KOPT-K1 (cell line): ENCODE results near the gene DEGS2.

ENCODE experiments used
- H3K27ac ChIP-seq: fragments of 200-600 bp; sonication (generic); 2 replicates; pipeline ENCODE4 v1.5.1; 2016; ENCODE audit warnings: antibody characterized with exemption, mild to moderate bottlenecking, low read depth, low read length; ENCODE audit not compliant: poor library complexity, severe bottlenecking
- H3K36me3 ChIP-seq: fragments of 200-600 bp; sonication (generic); 2 replicates; pipeline ENCODE4 v1.5.1; 2017; ENCODE audit warnings: antibody characterized with exemption, mild to moderate bottlenecking, low read length, moderate library complexity; ENCODE audit not compliant: insufficient read depth
- H3K9me3 ChIP-seq: fragments of 200-600 bp; sonication (generic); 2 replicates; pipeline ENCODE4 v1.5.1; 2017; ENCODE audit warnings: antibody characterized with exemption, low read length, mild to moderate bottlenecking; ENCODE audit not compliant: insufficient read depth, poor library complexity, severe bottlenecking

DEGS2 gene

DNA sequence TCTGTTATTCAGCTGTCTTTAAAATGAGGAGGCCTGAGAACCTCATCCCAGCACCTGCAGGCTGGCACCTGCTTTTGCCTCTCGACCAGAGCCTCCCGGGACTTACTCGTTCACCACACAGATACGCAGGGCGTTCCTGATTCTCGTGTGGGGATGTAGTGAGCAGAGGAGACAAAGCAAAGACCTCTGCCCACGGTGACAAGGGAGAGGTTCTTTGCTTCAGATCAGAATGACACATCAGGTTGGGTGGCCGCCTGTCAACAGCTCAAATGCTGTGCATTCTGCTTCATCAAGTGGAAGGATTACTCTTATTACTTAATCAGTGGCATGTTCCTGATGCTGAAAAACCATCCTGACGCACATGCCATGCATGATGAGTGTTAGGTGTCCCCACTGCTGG, 24.4 kb downstream of the DEGS2 start:
- H3K9me3 ChIP-seq: no peaks in the 10 kb centered on the region
- H3K27ac ChIP-seq: no peak overlapping the region
- peaks cover 100% of the 10 kb centered on the region for H3K36me3 ChIP-seq

DNA sequence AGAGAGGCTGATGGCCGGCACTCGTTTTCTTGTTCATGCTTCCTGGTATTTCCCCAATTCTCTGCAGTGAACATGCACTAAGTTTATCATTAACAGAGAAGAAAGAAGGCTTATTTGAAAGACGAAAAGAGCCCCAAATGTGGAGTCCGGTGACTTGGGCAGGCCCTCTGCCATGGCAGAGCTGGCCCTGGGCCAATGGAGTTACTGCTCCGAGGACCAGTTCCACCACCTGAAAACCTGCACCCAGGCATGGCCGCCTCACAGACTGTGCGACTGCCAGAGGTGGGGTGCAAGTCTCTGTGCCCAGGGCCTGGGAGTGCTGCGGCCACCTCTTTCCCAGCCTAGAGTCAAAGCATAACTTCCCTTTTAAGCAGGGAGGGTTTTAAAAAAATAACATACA, 24.9 kb downstream of the DEGS2 start:
- no peaks in the 10 kb centered on the region for H3K9me3 ChIP-seq
- H3K27ac ChIP-seq: no peak overlapping the region
- H3K36me3 ChIP-seq: peaks cover 100% of the 10 kb centered on the region

DNA sequence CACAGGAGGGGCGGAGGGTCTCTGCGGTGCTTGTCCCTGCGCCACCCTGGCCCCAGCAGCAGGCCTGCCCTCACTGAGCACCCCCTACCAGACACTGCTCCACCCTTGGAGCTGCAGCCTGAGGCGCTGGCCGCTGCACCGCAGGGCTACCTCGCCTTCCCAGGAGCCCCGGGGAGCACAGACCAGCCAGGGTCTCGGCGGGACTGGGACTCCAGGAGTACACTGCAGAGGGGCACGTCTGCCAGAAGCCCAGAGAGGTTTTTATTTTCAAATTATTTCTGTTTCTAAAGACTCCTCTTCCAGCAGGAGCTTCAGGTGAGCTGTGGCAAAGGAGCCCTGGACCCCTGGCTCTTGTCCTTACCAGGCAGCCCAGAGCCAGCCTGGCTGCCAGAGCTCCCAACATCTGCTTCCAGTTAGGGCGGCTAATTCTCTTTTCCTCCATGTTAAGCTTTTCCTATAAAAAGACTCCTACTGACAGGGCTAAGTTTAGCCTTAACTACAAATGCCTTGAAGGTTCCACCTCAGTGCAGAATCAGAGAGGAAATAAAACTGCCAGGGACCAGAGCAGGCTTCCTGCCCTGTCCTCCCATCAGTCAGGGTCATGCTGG, 26.4 kb downstream of the DEGS2 start:
- Histone ChIP-seq H3K27ac (no peak overlapping the region), H3K9me3 (no peaks in the 10 kb centered on the region), H3K36me3 (peaks cover 100% of the 10 kb centered on the region)

DNA sequence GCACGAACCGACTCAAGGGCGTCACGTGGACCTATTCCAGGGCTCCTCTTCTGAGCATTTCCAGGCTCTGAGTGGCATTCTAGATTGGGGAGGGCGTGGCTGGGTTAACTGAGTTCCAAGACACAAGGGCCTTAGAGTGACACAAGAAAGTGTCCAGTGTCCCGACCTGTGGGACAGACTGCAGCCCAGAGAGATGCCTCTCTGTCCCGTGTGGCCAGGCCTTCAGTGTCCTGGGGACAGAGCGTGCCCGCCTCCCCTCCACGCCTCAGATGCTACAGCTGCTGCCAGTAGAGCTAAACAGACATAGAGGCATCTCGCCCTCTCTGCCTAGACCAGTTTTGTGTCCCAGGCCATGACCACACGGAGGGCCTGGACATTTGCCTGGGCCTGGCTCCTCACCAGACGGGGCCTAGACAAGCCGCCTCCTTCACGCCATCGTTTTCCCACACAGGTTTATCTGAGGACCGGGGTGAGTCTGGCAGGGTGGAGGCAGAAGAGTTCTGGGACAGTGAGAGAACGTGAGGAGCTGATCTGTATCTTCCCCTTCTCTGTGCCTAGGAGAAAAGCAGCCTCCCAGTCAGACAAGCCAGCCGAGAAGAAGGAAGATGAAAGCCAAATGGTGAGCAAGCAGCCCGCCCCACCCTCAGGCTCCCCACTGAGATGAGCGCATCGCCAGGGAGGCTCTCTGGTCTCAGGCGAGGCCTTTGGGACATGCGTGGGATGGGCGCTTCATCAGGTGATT, 27.1 kb downstream of the DEGS2 start:
- Histone ChIP-seq H3K27ac (no peak overlapping the region), H3K9me3 (no peaks in the 10 kb centered on the region), H3K36me3 (peaks cover 100% of the 10 kb centered on the region)

DNA sequence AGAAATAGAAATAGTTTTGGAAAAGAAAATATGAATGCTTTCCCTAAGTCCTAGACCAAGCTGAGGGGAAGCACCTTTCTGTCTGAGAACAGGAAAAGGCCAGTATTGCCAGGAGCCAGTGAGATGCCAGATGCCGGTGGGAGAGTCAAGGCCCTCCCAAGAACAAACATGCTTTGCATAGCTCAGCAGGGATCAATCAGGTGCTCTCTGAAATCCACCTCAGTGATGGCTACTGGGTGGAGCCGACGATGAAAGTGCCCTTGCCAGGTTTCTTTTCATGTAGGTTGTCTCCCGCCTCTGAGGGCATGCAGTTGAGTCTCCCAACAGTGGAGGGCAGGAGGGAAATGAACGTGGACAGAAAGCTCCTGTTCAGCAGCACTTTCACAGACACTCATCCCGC, 28.3 kb downstream of the DEGS2 start:
- no peaks in the 10 kb centered on the region for H3K9me3 ChIP-seq
- H3K36me3 ChIP-seq: peaks cover 100% of the 10 kb centered on the region
- H3K27ac ChIP-seq: no peak overlapping the region

DNA sequence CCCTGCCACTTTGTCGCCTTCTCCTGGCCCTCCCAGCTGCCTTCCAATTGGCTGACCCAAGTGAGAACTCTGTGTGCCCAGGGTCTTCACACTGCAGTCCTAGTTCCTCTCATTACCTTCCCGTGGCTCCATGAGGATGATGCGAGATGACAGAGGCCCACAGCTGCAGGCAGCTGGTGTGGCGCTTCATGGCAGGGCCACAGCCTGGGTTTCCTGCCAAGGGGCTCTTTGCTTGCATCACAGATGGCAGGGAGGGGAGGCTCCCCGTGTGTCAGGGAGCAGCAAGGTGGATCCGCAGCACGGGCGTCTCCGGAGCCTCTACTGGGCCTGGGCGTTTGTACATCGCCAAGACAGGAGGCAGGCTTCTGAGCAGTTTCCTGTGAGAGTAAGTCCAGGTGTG, 28.9 kb downstream of the DEGS2 start:
- Histone ChIP-seq H3K27ac (no peak overlapping the region), H3K36me3 (peaks cover 100% of the 10 kb centered on the region), H3K9me3 (no peaks in the 10 kb centered on the region)

DNA sequence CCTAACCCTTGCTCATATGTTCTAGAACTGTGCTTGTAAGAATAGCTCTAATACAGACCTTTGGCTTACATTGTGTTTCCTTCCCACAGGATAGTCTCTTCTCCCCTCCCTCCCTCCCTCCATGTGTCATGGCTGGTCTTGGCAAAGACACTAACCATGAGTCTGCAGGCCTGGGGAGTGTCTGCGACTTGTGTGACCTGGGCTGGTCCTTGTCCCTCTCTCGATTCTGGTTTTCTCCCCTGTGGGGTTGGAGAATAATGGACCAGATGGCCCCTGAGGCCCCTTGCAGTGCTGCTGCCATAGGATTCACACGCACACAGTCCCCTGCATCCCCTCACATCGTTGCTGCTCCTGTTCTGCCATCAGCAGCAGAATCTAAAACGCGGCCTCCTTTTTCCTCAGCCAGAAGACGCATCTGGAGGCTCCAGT, 30.3 kb downstream of the DEGS2 start:
- H3K36me3 ChIP-seq: peaks cover 100% of the 10 kb centered on the region
- H3K9me3 ChIP-seq: no peaks in the 10 kb centered on the region
- no peak overlapping the region for H3K27ac ChIP-seq

DNA sequence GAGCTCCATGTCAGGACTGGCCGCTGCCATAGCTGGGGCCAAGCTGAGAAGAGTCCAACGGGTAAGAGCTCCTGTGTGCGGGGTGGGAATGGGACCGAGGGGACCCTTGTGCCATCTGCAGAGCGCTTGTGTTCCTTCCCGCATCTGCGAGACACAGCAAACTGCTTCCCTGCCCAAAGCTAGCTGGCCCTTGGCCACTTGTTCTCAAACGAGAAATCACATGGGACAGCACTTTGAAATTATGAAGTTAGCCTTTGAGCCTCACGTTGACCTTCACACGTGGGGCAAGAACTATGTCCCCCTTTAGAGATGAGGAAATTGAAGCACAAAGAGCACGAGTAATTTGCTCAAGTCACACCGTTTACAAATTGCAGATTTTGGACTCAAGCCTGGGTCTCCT, 30.8 kb downstream of the DEGS2 start:
- Histone ChIP-seq H3K27ac (no peak overlapping the region), H3K36me3 (peaks cover 100% of the 10 kb centered on the region)

DNA sequence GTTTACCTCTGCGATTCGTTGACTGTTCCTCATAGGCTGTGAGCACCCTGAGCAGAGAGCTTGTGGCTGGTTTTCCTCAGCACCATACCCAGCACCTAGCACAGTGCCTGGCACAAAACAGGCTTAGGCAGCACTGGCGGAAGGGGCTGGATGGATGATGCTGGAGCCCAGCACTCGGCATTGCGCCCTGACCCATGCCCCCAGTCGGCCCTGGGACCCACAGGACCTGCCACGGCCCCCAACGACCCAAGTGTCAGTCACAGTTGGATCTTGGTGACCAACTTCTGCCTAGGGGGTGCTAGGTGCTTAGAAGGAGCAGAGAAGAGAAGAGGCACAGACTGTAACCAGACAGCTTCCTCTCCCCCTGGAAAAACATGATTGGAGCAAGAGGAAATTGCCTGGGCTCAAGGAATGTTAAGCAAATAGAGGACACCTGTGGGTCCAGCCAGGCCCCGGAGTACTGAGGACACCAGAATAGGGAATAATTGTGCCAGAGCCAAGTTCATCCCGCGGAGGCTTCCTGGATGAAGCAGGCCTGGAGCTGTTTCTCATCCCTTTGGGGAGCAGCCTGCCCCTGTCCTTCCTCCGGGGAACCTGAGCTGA, 31.5 kb downstream of the DEGS2 start:
- no peak overlapping the region for H3K27ac ChIP-seq
- peaks cover 100% of the 10 kb centered on the region for H3K36me3 ChIP-seq
- H3K9me3 ChIP-seq: no peaks in the 10 kb centered on the region

More for the DNA sequence above, 30.8 kb downstream of the DEGS2 start:
- no peaks in the 10 kb centered on the region for H3K9me3 ChIP-seq

DNA sequence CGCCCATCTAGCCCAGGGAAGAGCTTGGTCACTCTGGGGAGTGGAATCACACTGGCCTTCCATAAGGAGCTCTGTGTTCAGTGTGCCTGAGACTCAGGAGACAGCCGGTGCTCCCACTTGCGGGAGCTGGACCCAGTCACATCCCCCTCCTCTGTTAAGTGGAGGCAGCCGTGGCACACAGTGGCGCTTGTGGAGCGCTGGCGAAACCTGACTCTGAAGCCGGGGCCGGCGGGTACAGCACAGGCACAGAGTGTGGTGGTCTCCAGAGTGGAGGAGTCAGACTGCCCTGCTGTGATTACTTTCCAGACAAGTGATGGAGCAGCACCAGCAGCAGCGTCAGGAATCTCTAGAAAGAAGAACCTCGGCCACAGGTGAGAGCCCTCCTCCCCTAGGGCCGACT, 33.0 kb downstream of the DEGS2 start:
- Histone ChIP-seq H3K36me3 (peaks cover 100% of the 10 kb centered on the region), H3K27ac (no peak overlapping the region), H3K9me3 (no peaks in the 10 kb centered on the region)

DNA sequence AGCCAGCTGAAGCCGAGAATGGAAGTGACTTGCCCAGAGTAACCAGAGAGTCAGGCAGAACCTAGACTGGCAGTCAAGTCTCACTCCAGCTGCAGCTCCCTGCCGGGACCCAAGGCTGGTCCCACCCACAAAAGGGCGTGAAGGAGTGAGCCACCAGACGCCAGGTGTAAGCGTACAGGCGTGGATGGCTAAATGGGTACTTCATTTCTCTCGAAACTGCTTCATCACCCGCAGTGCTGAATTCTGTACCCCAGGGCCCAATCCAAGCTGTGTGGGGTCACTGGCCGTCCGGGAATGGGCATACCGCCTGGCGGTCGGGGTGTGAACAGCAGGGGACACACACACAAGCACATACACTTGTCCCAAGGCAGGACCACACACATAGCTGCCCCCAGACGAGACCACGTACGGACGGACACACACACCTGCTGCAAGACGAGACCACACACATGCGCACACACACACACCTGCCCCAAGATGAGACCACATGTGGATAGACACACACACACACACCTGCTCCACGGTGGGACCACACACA, 34.8 kb downstream of the DEGS2 start:
- H3K36me3 ChIP-seq: peaks cover 100% of the 10 kb centered on the region
- H3K9me3 ChIP-seq: no peaks in the 10 kb centered on the region
- no peak overlapping the region for H3K27ac ChIP-seq

DNA sequence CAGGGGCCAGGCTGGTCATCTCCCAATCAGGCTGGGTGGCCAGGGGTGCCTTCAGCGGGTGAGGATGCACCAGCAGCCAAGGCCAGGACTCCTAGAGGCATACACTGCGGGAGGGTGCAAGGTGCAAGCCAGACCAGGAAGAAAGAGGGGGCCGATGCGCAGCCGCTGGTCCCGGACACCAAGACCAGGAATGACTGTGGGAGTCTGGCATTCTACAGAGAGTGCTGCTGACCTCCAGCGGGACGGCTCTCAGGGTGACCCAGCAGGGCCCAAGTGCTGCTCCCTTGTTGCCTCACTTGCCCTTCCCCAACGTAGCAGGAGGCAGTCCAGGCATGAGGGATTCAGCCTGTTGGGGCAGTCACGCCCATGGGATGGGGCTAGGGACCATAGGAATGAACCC, 35.8 kb downstream of the DEGS2 start:
- Histone ChIP-seq H3K27ac (no peak overlapping the region), H3K9me3 (no peaks in the 10 kb centered on the region), H3K36me3 (peaks cover 100% of the 10 kb centered on the region)

DNA sequence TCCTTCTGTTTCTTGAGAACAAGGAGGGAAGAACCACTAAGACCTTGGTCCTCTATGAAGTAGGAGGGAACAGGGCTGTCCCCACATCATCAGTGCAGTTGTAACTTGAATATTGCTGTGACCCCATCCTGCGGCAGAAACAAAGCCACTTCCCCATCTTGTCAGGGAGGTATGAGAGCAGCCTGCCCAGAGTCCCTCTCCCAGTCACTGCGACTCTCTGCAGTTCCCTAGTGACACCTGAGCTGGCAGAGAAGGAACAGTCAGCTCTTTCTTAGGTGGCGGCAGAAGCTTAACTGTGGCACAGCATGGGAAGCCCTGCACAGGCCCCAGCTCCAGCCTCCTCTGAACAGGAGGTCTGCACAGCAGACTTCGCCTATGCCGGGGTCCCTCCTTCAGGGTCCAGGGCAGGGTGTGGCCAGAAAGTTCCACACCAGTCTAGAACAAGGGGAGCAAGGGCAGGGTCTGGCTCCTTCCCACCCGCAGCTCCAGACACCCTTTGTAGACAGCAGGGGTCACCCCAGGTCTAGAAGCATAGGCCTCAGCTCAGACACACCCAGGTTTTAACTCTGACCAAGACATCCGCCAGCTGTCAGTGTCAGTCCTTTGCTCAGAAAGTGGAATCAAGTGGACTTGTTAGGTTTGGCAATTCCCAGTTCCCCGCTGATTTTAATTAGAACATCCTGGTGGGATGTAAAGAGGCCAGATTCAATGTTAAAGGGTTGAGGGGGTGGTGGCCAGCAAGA, 36.8 kb downstream of the DEGS2 start:
- Histone ChIP-seq H3K36me3 (peaks cover 100% of the 10 kb centered on the region), H3K9me3 (no peaks in the 10 kb centered on the region), H3K27ac (no peak overlapping the region)

DNA sequence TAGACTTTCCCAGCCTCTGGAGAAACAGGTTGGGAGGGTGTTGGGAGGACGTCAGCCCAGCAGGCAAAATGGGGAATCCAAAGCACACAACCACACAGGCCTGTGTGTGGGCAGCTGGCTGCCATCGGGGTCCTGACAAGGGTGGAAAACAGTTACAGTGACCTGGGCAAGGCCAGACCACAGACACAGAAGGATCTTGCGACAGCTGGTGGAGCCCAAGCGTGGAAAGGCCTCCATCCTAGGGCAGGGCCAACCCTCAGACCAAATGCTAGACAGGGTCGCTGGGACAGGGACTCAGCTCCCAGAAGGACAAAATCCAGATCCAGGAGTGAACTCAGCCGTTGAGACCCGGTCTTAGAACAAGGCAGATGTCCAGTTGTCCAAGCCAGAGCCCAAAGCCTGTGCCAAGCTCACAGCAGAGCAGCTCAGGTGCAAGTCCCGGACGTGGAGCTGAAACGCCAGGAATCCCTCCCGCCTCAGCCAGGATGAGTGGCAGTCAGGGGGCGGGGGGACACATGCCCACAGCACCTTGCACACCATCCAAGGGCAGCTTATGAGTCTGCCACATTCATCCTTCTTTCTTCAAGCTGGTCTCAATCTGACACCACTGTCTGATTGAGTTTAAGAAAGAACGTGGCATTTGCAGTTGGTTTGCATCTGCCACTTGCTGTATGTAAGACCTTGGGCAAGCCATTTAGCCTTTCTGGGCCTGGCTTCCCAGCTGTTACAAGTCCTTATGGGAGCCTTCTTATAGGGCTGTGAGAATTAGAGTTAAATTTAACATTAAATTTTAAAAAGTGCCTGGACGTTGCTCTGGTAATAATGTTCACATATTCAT, 37.6 kb downstream of the DEGS2 start:
- H3K27ac ChIP-seq: no peak overlapping the region

More for the DNA sequence above, 37.6 kb downstream of the DEGS2 start:
- no peaks in the 10 kb centered on the region for H3K9me3 ChIP-seq
- peaks cover 100% of the 10 kb centered on the region for H3K36me3 ChIP-seq
